WTC11 (cell line): ENCODE data around the gene ILRUN.

Experiments
- ZNF121 ChIP-seq: sonication (generic); formaldehyde crosslinking; IDR thresholded peaks from 2 replicates; pipeline ENCODE4 v1.8.0; 2023; ENCODE audit warnings: missing genetic modification reagents
- TF ChIP-seq, protein P1 (sequence below): fragments of 200-600 bp; IDR thresholded peaks from 2 replicates; pipeline ENCODE4 v1.8.0; 2022; ENCODE audit warnings: antibody characterized with exemption

GRCh38 chr6:34665019-34665418 lies 31.5 kb downstream of the ILRUN start:
- TF ChIP-seq, protein P1, sequence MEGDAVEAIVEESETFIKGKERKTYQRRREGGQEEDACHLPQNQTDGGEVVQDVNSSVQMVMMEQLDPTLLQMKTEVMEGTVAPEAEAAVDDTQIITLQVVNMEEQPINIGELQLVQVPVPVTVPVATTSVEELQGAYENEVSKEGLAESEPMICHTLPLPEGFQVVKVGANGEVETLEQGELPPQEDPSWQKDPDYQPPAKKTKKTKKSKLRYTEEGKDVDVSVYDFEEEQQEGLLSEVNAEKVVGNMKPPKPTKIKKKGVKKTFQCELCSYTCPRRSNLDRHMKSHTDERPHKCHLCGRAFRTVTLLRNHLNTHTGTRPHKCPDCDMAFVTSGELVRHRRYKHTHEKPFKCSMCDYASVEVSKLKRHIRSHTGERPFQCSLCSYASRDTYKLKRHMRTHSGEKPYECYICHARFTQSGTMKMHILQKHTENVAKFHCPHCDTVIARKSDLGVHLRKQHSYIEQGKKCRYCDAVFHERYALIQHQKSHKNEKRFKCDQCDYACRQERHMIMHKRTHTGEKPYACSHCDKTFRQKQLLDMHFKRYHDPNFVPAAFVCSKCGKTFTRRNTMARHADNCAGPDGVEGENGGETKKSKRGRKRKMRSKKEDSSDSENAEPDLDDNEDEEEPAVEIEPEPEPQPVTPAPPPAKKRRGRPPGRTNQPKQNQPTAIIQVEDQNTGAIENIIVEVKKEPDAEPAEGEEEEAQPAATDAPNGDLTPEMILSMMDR = no peak
- TF ChIP-seq ZNF121 (CRISPR knock-in tag) = no peak
